Measurements from ENCODE around the gene PHACTR2.
"Not testable (repeated sequence)": the region's sequence is repeated elsewhere in the genome, so short reads cannot be mapped to it uniquely, and the experiment has no call there.

Gene PHACTR2

DNA sequence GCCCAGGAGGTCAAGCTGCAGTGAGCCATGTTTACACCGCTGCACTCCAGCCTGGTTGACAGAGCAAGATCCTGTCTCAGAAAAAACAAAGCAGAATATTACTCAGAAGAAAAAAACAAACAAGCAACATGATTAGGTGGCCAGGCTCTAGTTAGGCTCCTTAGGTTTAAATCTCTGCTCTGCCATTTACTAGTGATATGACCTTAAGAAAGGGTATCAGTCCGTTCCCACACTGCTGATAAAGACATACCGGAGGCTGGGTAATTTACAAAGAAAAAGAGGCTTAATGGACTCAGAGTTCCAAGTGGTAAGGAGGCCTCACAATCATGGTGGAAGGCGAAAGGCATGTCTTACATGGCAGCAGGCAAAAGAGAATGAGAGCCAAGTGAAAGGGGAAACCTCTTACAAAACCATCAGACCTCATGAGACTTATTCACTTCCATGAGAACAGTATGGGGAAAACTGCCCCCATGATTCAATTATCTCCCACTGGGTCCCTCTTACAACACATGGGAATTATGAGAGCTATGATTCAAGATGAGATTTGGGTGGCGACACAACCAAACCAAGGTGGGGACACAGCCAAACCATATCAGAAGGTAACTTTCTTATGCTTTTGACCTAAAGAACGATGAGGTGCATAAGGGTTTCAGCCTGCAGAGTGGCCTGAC lies 163.0 kb downstream of the PHACTR2 start:
- H3K4me1 ChIP-seq (ENCODE audit: control insufficient read depth, insufficient read depth, low read length), result no peaks in the 10 kb centered on the region
- DNase-seq (ENCODE audit: low read depth, low spot score), result no peak
- no CpG with 5 or more reads among the region's 6 CpGs for WGBS (ENCODE audit: insufficient coverage, insufficient read length)

DNA sequence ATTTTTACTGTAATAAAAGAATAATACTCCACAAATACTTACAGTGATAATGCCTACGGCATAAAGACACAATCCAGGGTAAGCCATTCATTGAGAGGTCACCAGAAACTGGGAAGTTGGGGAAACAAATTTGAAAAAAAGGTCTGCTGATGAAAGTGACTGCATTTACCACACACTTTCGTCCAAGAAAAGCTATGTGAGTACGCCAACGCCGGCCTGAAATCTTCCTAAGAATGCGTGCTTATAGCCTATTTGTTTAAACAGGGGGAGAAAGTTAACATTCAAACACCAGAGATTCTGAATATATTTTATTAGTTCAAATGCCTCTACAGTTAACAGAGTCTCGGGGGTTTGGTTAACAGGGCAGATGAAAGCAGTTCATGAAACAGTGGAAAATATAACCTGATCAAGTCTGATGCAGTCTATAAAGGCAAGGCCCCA lies 164.7 kb downstream of the PHACTR2 start:
- peaks cover 19% of the 10 kb centered on the region; the same call in 1 of the 2 replicates for H3K36me3 ChIP-seq (ENCODE audit: control insufficient read depth, insufficient read depth, low read length)
- no peak overlapping the region for H3K27ac ChIP-seq (ENCODE audit: low read length)
- no peak for DNase-seq (ENCODE audit: low read depth, low spot score)
- H3K27me3 ChIP-seq (ENCODE audit: control insufficient read depth, insufficient read depth, low read length), result no peaks in the 10 kb centered on the region
- no peaks in the 10 kb centered on the region for H3K4me1 ChIP-seq (ENCODE audit: control insufficient read depth, insufficient read depth, low read length)
- no CpG with 5 or more reads among the region's 7 CpGs for WGBS (ENCODE audit: insufficient coverage, insufficient read length)
- H3K9me3 ChIP-seq (ENCODE audit: control insufficient read depth, insufficient read depth, low read length), result no peaks in the 10 kb centered on the region
- peak overlapping the region; percentile 88; the same call in 1 of the 2 replicates for H3K4me3 ChIP-seq (ENCODE audit: low read length)

More for the DNA sequence above, 163.0 kb downstream of the PHACTR2 start:
- no peaks in the 10 kb centered on the region for H3K27me3 ChIP-seq (ENCODE audit: control insufficient read depth, insufficient read depth, low read length)
- peaks cover 6% of the 10 kb centered on the region; the same call in 1 of the 2 replicates for H3K36me3 ChIP-seq (ENCODE audit: control insufficient read depth, insufficient read depth, low read length)
- H3K9me3 ChIP-seq (ENCODE audit: control insufficient read depth, insufficient read depth, low read length), result no peaks in the 10 kb centered on the region
- no peak overlapping the region for H3K27ac ChIP-seq (ENCODE audit: low read length)
- no peak overlapping the region for H3K4me3 ChIP-seq (ENCODE audit: low read length)

DNA sequence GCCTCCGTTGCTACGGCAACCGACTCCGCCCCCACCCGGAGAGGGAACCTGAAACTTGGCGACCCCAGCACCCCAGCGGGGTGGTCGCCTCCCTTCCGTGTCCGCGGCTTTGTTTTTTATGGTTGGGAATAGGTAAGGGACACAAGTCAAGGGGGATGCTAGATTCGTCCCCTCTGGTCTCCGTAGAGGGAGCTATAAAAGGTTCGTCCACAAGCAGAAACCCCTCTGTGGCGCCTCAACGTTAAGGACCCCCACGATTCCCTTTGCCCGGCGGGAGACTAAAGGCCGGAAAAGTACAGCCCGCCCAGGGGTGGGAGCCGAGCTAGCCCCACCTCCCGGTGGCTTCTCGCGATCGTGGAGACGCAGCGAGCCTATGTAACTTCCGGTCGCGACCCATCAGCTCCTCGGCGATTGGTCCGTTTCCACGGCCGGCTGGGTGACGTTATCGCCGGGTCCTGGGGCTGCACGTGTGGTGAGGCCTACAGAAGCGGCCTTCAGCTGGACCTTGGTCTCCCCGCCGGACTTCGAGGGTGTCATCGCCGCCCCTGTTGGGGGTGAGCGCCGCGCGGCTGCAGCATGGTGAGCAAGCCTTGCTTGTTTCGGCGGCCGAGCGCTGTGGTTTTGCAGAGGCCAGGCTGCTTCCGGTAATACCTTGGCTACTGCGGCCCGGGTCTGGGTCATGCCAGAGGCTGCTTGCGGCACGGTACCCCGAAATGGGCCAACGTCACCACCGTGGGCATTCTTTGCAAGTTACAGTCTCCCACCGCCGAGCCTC lies 165.3 kb downstream of the PHACTR2 start, which contains the start of gene LTV1:
LTV1 (plus strand) TSS at position 437 of the 775 bp plus-strand sequence; CDS start at position 577, 140 bp downstream.
- Histone ChIP-seq H3K4me3 (ENCODE audit: low read length) (peak within 1 kb of the TSS; percentile 88), H3K4me1 (ENCODE audit: control insufficient read depth, insufficient read depth, low read length) (no peaks in the 10 kb centered on the region), H3K9me3 (ENCODE audit: control insufficient read depth, insufficient read depth, low read length) (no peaks in the 10 kb centered on the region), H3K27me3 (ENCODE audit: control insufficient read depth, insufficient read depth, low read length) (no peaks in the 10 kb centered on the region), H3K27ac (ENCODE audit: low read length) (no peak within 1 kb of the TSS), H3K36me3 (ENCODE audit: control insufficient read depth, insufficient read depth, low read length) (peaks cover 19% of the 10 kb centered on the region; the same call in 1 of the 2 replicates)
- no CpG with 5 or more reads among the region's 64 CpGs for WGBS (ENCODE audit: insufficient coverage, insufficient read length)
- DNase-seq (ENCODE audit: low read depth, low spot score), result peak; percentile 91

DNA sequence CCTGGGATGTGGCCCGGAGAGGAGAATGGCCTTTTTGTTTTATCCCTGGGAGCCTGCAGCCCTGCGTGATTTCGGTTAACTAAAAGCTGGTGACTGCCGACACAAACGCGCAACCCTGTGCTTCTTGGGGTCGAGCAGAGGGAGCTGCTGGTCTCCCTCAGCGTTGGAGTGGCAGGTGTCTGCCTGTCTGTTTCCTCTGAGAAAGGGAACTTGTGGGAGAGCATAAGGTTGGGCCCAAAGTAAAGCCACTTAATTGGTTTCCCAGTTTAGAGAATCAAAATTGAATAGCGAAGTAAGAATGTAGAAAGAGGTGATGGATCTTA lies 165.9 kb downstream of the PHACTR2 start:
- WGBS (ENCODE audit: insufficient coverage, insufficient read length), result no CpG with 5 or more reads among the region's 9 CpGs
- H3K4me3 ChIP-seq (ENCODE audit: low read length), result peak overlapping the region; percentile 88
- no peak for DNase-seq (ENCODE audit: low read depth, low spot score)

DNA sequence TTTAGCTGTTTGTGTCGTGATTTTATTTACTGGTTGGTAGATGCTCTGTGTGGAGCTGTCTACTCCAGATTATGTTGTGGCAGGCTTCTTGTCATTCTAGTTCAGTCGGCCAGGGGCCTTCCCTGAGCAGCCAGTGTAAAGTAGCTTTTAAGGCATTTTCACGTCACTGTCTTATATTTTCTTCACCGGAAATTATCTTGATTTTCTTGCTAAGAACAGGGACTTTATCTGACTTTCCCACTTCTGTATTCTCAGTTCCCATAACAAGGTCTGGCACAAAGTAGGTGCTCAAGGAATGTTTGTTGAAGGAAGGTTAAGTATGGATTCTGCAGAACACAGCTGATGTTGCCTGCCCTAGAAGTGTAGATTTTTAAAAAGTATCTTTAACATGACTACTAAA lies 166.2 kb downstream of the PHACTR2 start:
- Histone ChIP-seq H3K4me1 (ENCODE audit: control insufficient read depth, insufficient read depth, low read length) (no peaks in the 10 kb centered on the region), H3K4me3 (ENCODE audit: low read length) (peak overlapping the region; percentile 88; the same call in 1 of the 2 replicates), H3K27me3 (ENCODE audit: control insufficient read depth, insufficient read depth, low read length) (no peaks in the 10 kb centered on the region), H3K36me3 (ENCODE audit: control insufficient read depth, insufficient read depth, low read length) (peaks cover 26% of the 10 kb centered on the region; the same call in 1 of the 2 replicates), H3K9me3 (ENCODE audit: control insufficient read depth, insufficient read depth, low read length) (no peaks in the 10 kb centered on the region), H3K27ac (ENCODE audit: low read length) (no peak overlapping the region)
- no CpG with 5 or more reads among the region's 4 CpGs for WGBS (ENCODE audit: insufficient coverage, insufficient read length)
- no peak for DNase-seq (ENCODE audit: low read depth, low spot score)

More for the DNA sequence above, 165.9 kb downstream of the PHACTR2 start:
- no peak overlapping the region for H3K27ac ChIP-seq (ENCODE audit: low read length)
- no peaks in the 10 kb centered on the region for H3K9me3 ChIP-seq (ENCODE audit: control insufficient read depth, insufficient read depth, low read length)
- H3K36me3 ChIP-seq (ENCODE audit: control insufficient read depth, insufficient read depth, low read length), result peaks cover 22% of the 10 kb centered on the region; the same call in 1 of the 2 replicates
- H3K27me3 ChIP-seq (ENCODE audit: control insufficient read depth, insufficient read depth, low read length), result no peaks in the 10 kb centered on the region
- no peaks in the 10 kb centered on the region for H3K4me1 ChIP-seq (ENCODE audit: control insufficient read depth, insufficient read depth, low read length)

DNA sequence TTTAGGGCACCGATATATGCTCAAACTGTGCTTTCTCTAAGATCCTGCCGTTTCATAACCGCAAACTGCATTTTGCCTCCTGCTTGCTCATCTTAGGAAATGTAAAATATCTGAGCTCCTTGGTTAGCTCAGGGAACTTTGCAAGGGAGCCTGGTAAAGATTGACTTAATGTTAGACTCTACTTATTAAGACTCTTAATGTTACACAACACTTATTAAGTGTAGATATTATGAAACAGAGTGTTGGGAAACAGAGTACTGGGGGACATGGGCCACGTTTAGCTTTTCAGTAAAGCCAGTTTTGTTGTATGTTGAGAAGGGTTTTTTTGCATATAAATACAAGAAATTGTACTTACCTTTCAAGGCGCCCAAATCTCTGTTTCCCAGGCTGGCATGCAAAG lies 167.3 kb downstream of the PHACTR2 start:
- Histone ChIP-seq H3K9me3 (ENCODE audit: control insufficient read depth, insufficient read depth, low read length) (no peaks in the 10 kb centered on the region), H3K4me3 (ENCODE audit: low read length) (no peak overlapping the region), H3K27me3 (ENCODE audit: control insufficient read depth, insufficient read depth, low read length) (no peaks in the 10 kb centered on the region), H3K36me3 (ENCODE audit: control insufficient read depth, insufficient read depth, low read length) (peaks cover 27% of the 10 kb centered on the region; the same call in 1 of the 2 replicates), H3K27ac (ENCODE audit: low read length) (no peak overlapping the region), H3K4me1 (ENCODE audit: control insufficient read depth, insufficient read depth, low read length) (no peaks in the 10 kb centered on the region)
- WGBS (ENCODE audit: insufficient coverage, insufficient read length), result no CpG with 5 or more reads among the region's 5 CpGs
- DNase-seq (ENCODE audit: low read depth, low spot score), result no peak

DNA sequence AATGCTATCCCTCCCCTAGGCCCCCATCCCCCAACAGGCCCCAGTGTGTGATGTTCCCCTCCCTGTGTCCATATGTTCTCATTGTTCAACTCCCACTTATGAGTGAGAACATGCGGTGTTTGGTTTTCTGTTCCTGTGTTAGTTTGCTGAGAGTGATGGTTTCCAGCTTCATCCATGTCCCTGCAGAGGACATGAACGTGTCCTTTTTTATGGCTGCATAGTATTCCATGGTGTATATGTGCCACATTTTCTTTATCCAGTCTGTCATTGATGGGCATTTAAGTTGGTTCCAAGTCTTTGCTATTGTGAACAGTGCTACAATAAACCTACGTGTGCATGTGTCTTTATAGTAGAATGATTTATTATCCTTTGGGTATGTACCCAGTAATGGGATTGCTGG lies 173.9 kb downstream of the PHACTR2 start:
- not testable (repeated sequence) for DNase-seq (ENCODE audit: low read depth, low spot score); H3K27ac ChIP-seq (ENCODE audit: low read length); H3K27me3 ChIP-seq (ENCODE audit: control insufficient read depth, insufficient read depth, low read length); H3K9me3 ChIP-seq (ENCODE audit: control insufficient read depth, insufficient read depth, low read length); H3K4me1 ChIP-seq (ENCODE audit: control insufficient read depth, insufficient read depth, low read length); H3K4me3 ChIP-seq (ENCODE audit: low read length)
- no CpG with 5 or more reads among the region's 3 CpGs for WGBS (ENCODE audit: insufficient coverage, insufficient read length)
- peaks cover 18% of the 10 kb centered on the region; the same call in 1 of the 2 replicates for H3K36me3 ChIP-seq (ENCODE audit: control insufficient read depth, insufficient read depth, low read length)

DNA sequence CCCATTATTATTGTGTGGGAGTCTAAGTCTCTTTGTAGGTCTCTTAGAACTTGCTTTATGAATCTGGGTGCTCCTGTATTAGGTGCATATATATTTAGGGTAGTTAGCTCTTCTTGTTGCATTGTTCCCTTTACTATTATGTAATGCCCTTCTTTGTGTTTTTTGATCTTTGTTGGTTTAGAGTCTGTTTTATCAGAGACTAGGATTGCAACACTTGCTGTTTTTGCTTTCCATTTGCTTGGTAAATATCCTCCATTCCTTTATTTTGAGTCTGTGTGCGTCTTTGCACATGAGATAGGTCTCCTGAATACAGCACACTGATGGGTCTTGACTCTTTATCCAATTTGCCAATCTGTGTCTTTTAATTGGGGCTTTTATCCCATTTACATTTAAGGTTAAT lies 177.3 kb downstream of the PHACTR2 start:
- WGBS (ENCODE audit: insufficient coverage, insufficient read length), result no CpG with 5 or more reads among the region's 1 CpG
- not testable (repeated sequence) for H3K27me3 ChIP-seq (ENCODE audit: control insufficient read depth, insufficient read depth, low read length); H3K27ac ChIP-seq (ENCODE audit: low read length); DNase-seq (ENCODE audit: low read depth, low spot score); H3K4me1 ChIP-seq (ENCODE audit: control insufficient read depth, insufficient read depth, low read length); H3K9me3 ChIP-seq (ENCODE audit: control insufficient read depth, insufficient read depth, low read length); H3K4me3 ChIP-seq (ENCODE audit: low read length)
- peaks cover 17% of the 10 kb centered on the region; the same call in 1 of the 2 replicates for H3K36me3 ChIP-seq (ENCODE audit: control insufficient read depth, insufficient read depth, low read length)

DNA sequence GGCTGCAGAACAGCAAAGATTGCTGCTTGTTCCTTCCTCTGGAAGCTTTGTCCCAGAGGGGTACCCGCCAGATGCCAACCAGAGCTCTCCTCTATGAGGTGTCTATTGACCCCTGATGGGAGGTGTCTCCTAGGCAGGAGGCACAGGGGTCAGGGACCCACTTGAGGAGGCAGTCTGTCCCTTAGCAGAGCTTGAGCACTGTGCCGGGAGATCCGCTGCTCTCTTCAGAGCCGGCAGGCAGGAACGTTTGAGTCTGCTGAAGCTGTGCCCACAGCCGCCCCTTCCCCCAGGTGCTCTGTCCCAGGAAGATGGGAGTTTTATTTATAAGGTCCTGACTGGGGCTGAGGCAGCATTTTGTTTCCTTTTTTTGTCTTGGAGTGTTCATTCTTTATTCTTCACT lies 179.0 kb downstream of the PHACTR2 start:
- H3K4me1 ChIP-seq (ENCODE audit: control insufficient read depth, insufficient read depth, low read length); H3K27me3 ChIP-seq (ENCODE audit: control insufficient read depth, insufficient read depth, low read length); DNase-seq (ENCODE audit: low read depth, low spot score); H3K4me3 ChIP-seq (ENCODE audit: low read length); H3K9me3 ChIP-seq (ENCODE audit: control insufficient read depth, insufficient read depth, low read length); H3K27ac ChIP-seq (ENCODE audit: low read length): not testable (repeated sequence)
- H3K36me3 ChIP-seq (ENCODE audit: control insufficient read depth, insufficient read depth, low read length), result peaks cover 19% of the 10 kb centered on the region; the same call in 1 of the 2 replicates
- WGBS (ENCODE audit: insufficient coverage, insufficient read length), result no CpG with 5 or more reads among the region's 6 CpGs

DNA sequence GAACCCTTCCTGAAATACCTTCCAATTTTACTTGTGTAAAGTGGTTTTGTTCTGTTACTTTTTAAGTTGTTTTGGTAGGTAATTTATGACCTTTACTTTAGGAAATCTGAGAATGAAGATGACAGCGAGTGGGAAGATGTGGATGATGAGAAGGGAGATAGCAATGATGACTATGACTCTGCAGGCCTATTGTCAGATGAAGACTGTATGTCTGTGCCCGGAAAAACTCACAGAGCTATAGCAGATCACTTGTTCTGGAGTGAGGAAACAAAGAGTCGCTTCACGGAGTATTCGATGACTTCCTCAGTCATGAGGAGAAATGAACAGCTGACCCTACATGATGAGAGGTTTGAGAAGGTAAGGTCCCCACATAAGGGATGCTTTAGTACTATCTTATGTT lies 179.9 kb downstream of the PHACTR2 start:
- no peaks in the 10 kb centered on the region for H3K4me1 ChIP-seq (ENCODE audit: control insufficient read depth, insufficient read depth, low read length)
- WGBS (ENCODE audit: insufficient coverage, insufficient read length), result 100% methylated on average over 1 of the region's 5 CpGs
- no peaks in the 10 kb centered on the region for H3K27me3 ChIP-seq (ENCODE audit: control insufficient read depth, insufficient read depth, low read length)
- no peak overlapping the region for H3K27ac ChIP-seq (ENCODE audit: low read length)
- DNase-seq (ENCODE audit: low read depth, low spot score), result no peak
- H3K4me3 ChIP-seq (ENCODE audit: low read length), result no peak overlapping the region
- H3K9me3 ChIP-seq (ENCODE audit: control insufficient read depth, insufficient read depth, low read length), result no peaks in the 10 kb centered on the region
- H3K36me3 ChIP-seq (ENCODE audit: control insufficient read depth, insufficient read depth, low read length), result peaks cover 20% of the 10 kb centered on the region; the same call in 1 of the 2 replicates
